ENCODE measurements around the gene NR2C2AP. TPM values are rescaled to one million over a fixed set of nuclear protein-coding genes. Genes with fewer than 3 reads are reported as not detected.
"Not testable (repeated sequence)": the region's sequence is repeated elsewhere in the genome, so short reads cannot be mapped to it uniquely, and the experiment has no call there.

Gene NR2C2AP
- total RNA-seq, 4 donors from 2014 or later = 13.7 to 24.2 (median 22.5) TPM

DNA sequence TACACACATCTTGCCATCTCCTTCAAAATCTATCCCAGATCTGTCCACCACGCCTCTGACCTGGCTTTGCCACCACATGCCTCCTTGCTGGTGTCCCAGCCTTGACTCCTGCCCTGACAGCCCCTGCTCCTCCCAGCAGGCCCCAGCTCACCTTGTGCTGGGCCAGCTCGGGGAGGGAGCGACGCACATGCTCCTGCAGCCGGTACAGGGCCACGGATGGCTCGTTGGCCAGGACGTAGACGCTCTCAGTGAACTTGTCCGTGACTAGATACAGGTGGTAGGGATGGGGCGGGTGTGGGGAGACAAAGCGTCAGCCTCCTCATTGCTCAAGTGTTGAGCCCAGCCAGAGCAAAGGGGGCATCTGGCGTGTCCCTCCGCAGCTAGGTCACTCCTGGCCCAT is 16.5 kb downstream of the NR2C2AP start:
- H3K4me3 ChIP-seq (ENCODE audit: low read depth, poor library complexity, severe bottlenecking) = no peak overlapping the region
- 92 to 99% methylated on average over 14 of the region's 14 CpGs for WGBS, 2 donors
- no peak for DNase-seq (ENCODE audit: low spot score in 2 of 2)
- intact Hi-C loops (cut with DNase I; ENCODE audit: low total_unique reads) = no loop called here
- TF ChIP-seq CTCF (IDR thresholded peaks at IDR 0.05) (no peak), POLR2A (IDR thresholded peaks at IDR 0.05) (no peak)

GRCh38 chr19:19185853-19186740 is 17.1 kb downstream of the NR2C2AP start:
- WGBS, 2 donors = 63 to 69% methylated on average over 8 to 9 of the region's 9 CpGs

DNA sequence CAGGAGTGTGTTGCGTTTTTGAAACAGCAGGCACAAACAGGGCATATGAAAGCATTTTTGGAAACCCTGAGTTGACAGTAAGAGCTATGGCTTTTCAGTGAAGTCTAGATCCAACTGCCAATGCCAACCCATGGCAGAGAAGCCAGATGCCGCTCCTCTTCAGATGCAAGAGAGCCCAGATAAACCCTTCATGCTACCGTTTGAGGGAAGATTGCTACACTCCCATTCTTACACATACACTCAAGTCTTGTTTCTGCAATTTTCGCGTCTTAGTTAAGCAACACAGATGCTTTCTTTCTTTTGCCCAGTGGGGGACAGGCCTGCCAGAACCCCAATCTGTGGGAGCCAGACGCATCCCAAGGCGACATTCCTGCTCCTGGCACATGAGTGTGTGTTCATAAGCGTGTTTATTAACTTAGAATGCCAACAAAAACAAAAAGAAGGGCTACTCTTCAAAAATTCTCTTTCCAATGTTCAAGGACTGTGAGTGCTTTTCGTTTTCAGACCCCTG is 21.7 kb downstream of the NR2C2AP start:
- intact Hi-C loops (cut with DNase I; ENCODE audit: low total_unique reads) = no loop called here
- no peak for TF ChIP-seq CTCF (IDR thresholded peaks at IDR 0.05)
- TF ChIP-seq POLR2A (IDR thresholded peaks at IDR 0.05) = no peak
- H3K4me3 ChIP-seq (ENCODE audit: low read depth, poor library complexity, severe bottlenecking) = no peak overlapping the region
- DNase-seq (ENCODE audit: low spot score in 2 of 2) = no peak
- WGBS, 2 donors = 85 to 89% methylated on average over 9 of the region's 9 CpGs

More at GRCh38 chr19:19185853-19186740, 17.1 kb downstream of the NR2C2AP start:
- TF ChIP-seq CTCF (IDR thresholded peaks at IDR 0.05) (no peak), POLR2A (IDR thresholded peaks at IDR 0.05) (no peak)
- no peak for DNase-seq (ENCODE audit: low spot score in 2 of 2)
- no peak overlapping the region for H3K4me3 ChIP-seq (ENCODE audit: low read depth, poor library complexity, severe bottlenecking)
- intact Hi-C loops (cut with DNase I; ENCODE audit: low total_unique reads) = no loop called here

DNA sequence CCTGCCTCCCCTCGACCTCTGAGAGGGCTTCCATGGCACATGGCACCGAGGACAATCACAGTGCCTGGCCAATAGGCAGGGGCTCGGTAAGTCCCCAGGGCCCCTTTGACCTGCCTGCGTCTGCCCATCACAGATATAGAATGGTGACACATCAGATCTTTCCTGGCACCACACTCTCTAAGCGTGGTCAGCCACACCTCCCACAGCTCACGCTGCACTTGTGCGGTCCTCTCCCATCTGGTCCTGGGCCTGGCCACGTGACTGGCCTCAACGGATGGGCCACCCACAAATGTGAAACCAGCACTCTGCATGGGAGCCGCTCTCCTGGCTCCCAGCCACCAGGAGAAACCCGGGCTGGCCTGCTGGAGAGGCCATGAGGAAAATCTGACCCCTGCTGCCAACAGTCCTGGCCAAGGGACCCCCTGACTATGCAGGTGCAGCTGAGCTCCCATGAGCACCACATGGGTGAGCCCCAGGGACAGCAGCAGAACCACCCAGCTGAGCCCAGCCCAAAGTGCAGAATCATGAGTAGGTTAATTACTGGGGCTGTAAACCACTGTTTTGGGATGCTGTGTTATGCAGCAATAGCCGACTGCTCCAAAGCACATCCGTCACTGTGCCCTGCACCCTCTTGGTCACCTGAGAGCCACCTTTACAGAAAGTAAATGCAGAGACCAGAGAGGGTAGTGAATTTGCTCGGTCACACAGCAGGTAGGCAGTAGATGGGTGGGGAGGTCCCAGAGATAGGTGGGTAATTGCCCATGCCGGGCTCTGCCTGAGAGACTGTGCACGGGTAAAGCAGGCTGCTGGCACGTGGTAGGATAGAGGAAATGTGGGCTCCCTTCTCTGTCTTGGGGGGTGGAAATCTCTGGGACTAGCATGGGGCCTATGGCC is 23.4 kb downstream of the NR2C2AP start:
- 89 to 92% methylated on average over 17 of the region's 17 CpGs for WGBS, 2 donors
- H3K4me3 ChIP-seq (ENCODE audit: low read depth, poor library complexity, severe bottlenecking) = no peak overlapping the region
- no peak for TF ChIP-seq CTCF (IDR thresholded peaks at IDR 0.05)
- TF ChIP-seq POLR2A (IDR thresholded peaks at IDR 0.05) = no peak
- intact Hi-C loops (cut with DNase I; ENCODE audit: low total_unique reads) = no loop called here
- no peak for DNase-seq (ENCODE audit: low spot score in 2 of 2)

- intact Hi-C loops (cut with DNase I; ENCODE audit: low total_unique reads) = no loop called here
- WGBS, 2 donors = 84 to 89% methylated on average over 8 of the region's 8 CpGs
- no peak for TF ChIP-seq CTCF (IDR thresholded peaks at IDR 0.05)
- TF ChIP-seq POLR2A (IDR thresholded peaks at IDR 0.05) = no peak
Observed at GRCh38 chr19:19176950-19177349, 26.3 kb downstream of the NR2C2AP start.

GRCh38 chr19:19173243-19173642 is 30.0 kb downstream of the NR2C2AP start:
- intact Hi-C loops (cut with DNase I; ENCODE audit: low total_unique reads); DNase-seq (ENCODE audit: low spot score in 2 of 2); H3K4me3 ChIP-seq (ENCODE audit: low read depth, poor library complexity, severe bottlenecking): not testable (repeated sequence)
- 82 to 85% methylated on average over 5 of the region's 5 CpGs for WGBS, 2 donors

More at GRCh38 chr19:19176950-19177349, 26.3 kb downstream of the NR2C2AP start:
- no peak overlapping the region for H3K4me3 ChIP-seq (ENCODE audit: low read depth, poor library complexity, severe bottlenecking)
- DNase-seq (ENCODE audit: low spot score in 2 of 2) = no peak

Measured in lower leg skin (tissue), 4 donors.